COLO668 (cell line): ENCODE measurements around the gene CYP2C9.
A peak's percentile ranks its signal among the peaks of the same experiment; 100 is the strongest.
"Not testable (repeated sequence)": the region's sequence is repeated elsewhere in the genome, so short reads cannot be mapped to it uniquely, and the experiment has no call there.

ENCODE experiments used
- DNase-seq: peaks from one replicate; lab custom pipeline; 2025; ENCODE audit not compliant: unreplicated experiment; lab: John Stamatoyannopoulos, UW

Gene CYP2C9

DNA sequence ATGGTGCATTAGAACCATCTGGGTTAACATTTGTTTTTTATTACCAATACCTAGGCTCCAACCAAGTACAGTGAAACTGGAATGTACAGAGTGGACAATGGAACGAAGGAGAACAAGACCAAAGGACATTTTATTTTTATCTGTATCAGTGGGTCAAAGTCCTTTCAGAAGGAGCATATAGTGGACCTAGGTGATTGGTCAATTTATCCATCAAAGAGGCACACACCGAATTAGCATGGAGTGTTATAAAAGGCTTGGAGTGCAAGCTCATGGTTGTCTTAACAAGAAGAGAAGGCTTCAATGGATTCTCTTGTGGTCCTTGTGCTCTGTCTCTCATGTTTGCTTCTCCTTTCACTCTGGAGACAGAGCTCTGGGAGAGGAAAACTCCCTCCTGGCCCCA, at the start of gene CYP2C9:
Gene CYP2C9, plus strand, starts transcription at position 276 of the 400 bp plus-strand sequence. Its CDS starts 25 bp downstream, at position 301.
- no peak for DNase-seq

DNA sequence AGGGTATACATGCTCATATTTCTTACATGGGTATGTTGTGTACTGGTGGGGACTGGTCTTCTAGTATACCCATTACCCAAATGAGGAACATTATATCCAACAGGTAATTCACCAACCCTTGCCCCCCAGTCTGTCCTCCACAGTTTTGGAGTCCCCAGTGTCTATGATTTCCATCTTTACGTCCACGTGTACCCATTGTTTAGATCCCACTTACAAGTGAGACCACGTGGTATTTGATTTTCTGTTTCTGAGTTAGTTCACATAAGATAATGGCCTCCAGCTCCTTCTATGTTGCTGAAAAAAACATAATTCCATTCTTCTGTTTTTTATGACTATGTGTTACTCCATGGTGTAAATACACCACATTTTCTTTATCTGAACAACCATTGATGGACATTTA, 49.3 kb upstream of the CYP2C9 start:
- no peak for DNase-seq

DNA sequence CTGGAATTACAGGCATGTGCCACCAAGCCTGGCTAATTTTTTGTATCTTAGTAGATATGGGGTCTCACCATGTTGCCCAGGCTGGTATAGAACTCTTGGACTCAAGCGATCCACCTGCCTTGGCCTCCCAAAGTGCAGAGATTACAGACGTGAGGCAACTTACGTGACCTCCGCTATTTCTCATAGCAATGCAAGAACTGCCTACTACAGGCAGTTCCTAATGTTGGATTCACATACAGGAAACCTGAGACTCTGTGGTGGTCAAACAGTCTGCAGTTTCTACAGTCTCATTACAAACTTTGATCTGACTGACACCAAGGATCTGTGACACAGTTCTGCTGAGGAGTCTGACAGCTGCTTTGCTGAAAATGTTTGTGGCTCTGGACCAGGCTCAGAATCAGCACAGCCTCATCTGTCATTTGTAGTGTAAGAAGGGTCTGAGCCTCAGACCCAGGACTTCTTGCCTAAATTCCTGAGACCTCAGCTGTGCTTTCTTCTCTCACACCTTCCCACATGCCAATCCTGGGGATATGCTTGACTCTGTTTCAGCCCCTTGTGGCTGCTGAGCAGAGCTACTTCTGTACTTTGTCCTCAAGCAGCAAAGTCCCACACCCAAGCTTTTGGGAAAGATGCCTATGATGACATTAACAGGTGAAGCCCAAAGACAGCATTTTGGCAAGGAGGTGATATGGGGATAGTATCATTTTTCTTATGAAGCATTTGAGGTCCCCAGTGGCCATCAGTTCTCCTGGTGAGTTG, 48.0 kb upstream of the CYP2C9 start:
- DNase-seq = no peak

DNA sequence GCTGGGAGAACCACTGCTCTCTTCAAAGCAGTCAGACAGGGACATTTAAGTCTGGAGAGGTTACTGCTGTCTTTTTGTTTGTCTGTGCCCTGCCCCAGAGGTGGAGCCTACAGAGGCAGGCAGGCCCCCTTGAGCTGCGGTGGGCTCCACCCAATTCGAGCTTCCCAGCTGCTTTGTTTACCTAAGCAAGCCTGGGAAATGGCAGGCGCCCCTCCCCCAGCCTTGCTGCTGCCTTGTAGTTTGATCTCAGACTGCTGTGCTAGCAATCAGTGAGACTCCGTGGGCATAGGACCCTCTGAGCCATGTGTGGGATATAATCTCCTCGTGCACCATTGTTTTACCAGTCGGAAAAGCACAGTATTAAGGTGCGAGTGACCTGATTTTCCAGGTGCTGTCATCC, 40.0 kb upstream of the CYP2C9 start:
- DNase-seq = not testable (repeated sequence)

DNA sequence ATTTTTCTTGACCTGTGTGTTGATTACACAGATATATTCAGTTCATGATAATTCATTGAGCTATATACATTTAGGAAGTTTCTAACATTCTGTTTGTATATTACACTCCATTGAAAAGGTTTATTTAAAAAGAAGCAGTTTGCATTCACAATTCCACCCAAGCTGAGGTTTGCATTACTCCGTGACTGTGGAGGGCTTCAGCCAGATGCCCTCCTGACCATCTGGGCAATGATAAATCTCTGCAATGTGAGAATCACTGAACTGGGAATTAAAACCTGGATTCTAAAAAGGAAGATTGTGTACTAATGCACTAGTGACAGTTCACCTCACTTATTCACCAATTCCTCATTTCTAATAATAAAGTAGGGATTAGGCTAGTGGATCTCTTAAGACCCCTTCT, 36.4 kb upstream of the CYP2C9 start:
- DNase-seq = no peak

DNA sequence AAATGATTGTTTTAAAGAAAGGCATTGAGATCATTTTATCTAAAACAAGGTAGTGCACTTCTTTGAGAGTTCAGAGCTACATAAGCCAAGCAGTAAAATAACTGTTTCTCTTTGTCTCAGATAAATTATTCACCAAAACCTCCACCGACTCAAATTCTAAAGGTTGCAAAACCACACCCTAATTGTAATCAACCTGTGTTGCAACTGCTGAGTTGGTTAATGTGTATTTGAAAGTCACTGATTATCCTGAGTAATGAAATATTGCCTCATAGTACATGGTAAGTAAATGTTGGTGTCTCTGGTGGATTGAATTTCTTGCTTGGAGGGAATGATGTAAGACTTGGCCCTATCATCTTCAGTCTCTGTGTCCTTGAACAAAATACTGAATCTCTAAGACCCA, 35.9 kb upstream of the CYP2C9 start:
- DNase-seq = no peak

DNA sequence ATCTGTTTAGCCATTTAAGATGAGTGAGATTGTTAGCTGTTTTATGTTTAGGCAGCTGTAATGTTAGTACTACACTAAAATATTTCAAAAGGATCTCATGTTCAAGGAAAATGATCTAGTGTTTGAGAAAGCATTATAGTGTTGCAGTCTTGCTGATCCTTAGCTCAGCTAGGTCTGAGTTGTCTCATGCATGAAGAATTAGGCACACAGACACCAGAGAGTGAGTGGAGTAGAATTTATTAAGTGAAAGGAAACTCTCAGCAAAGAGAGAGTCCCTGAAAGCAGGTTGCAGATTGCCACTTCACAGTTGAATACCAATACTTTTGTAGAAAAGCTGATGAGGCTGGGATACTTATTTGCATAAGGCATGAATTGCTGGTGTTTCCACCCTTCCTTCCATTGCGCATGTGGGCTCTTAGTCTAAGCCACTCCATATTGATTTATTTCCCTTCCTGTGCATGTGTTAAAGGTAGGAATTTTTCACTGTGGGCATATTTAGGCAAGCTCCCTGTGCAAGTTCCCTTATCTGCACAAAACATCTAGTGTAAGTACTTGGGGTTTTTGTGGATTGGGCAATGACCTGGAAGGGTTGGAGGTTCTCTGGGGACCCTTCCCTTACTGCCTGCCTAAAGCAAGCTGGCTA, 33.8 kb upstream of the CYP2C9 start:
- DNase-seq = peak; percentile 9

DNA sequence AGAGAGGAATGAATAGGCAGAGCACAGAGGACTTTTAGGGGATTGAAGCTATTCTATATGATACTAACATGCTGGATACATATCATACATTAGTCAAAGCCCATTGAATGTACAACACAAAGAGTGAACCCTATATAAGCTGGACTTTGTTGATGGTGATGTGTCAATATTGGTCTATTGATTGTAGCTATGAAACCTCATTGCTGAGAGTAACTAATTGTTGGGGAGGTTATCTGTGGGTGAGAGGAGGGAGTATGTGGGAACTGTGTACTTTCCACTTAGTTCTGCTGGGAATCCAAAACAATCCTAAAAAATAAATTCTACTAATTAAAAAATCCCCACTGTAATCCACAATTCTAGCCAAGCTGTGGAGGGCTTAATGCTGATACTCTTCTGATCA, 22.0 kb upstream of the CYP2C9 start:
- no peak for DNase-seq

DNA sequence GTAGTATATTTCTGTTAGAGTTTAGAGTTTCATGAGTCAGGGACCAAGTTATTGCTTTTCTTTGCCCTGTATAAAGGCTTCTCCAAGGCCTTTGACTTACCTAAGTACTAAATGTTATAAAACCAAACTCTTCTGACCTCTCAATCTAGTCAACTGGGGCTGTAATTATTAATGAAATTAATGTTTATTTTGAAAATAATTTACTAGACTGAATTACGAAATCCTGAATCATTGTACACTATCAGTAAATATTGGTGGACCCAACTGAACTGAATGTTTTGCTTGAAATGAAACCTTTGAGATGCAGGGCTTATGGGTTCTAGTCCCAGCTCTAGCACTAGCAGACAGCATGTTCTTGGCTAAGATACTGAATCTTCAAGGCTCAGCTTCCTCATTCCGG, 1.7 kb upstream of the CYP2C9 start:
- DNase-seq = no peak

DNA sequence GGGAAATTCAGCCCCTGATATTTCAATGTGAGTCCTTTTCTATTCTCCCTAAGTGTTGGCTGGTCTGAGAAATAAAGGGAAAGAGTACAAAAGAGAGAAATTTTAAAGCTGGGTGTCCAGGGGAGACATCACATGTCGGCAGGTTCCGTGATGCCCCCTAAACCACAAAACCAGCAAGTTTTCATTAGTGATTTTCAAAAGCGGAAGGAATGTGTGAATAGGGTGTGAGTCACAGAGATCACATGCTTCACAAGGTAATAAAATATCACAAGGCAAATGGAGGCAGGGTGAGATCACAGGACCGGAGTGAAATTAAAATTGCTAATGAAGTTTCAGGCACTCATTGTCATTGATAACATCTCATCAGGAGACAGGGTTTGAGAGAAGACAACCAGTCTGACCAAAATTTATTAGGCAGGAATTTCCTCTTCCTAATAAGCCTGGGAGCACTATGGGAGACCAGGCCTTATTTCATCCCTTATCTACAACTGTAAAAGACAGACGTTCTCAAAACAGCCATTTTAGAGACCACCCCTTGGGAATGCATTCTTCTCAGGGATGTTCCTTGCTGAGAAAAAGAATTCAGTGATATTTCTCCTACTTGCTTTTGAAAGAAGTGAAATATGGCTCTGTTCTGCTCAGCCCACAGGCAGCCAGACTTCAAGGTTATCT, 5.1 kb downstream of the CYP2C9 start:
- not testable (repeated sequence) for DNase-seq

DNA sequence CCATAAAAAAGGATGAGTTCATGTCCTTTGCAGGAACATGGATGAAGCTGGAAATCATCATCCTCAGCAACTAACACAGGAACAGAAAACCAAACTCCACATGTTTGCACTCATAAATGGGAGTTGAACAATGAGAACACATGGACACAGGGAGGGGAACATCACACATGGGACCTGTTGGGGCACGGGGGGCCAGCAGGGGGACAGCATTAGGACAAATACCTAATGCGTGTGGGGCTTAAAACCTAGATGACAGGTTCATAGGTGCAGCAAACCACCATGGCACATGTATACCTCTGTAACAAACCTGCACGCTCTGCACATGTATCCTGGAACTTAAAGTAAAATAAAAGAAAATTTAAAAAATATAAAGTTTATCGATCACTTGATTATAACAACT, 7.7 kb downstream of the CYP2C9 start:
- not testable (repeated sequence) for DNase-seq

DNA sequence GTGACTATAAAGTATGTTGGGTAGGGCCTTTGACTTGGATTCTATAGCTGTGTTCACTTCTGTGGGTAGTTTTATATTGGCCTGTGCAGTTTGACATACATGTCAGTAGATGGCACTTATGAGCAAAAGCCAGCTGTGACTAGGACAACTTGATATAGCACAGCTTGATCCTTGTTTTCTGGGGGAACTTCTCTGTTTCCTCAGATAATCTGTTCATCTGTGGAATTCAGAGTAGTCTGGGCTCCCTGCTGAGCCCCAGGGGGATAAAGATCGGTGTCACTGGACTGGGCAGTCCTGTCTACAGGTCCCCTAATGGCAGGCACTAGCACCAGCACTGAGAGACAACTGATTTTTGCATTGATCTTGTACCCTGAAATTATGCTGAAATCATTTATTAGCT, 25.4 kb downstream of the CYP2C9 start:
- peak; percentile 5 for DNase-seq

DNA sequence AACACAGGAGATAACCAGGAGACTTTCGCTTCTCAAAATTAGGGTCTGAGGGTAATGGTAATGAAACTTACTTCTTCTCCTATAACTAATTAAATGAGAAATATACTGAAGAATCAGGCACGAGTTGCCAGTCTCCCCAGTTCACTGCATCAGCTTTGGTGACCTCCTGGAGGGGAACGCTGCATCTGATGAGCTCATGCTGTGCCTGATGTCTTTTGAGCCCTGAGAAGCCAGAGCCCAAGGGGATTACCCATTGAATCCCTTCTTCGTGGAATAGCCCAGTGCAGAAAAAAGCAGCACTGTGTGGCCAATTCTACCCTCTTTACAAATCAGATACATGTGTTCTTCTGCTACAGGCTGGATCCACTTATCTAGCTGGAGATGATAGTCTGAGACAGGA, 45.1 kb downstream of the CYP2C9 start:
- DNase-seq = no peak

DNA sequence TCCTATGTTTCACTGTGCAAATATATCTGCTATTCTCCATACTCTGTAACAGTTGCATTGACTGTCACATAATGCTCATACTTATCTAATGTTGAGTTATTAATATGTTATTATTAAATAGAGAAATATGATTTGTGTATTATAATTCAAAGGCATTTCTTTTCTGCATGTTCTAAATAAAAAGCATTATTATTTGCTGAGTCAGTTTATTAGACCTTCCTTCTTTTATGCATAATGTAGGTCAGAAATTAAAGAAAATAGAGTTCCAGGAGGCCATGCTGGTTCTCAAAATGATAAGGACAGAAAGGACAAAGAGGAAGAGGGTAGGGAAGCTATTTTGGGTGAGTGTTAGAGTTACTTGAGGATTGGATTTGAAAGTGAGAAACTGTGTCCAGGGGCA, 50.7 kb downstream of the CYP2C9 start:
- DNase-seq = no peak

DNA sequence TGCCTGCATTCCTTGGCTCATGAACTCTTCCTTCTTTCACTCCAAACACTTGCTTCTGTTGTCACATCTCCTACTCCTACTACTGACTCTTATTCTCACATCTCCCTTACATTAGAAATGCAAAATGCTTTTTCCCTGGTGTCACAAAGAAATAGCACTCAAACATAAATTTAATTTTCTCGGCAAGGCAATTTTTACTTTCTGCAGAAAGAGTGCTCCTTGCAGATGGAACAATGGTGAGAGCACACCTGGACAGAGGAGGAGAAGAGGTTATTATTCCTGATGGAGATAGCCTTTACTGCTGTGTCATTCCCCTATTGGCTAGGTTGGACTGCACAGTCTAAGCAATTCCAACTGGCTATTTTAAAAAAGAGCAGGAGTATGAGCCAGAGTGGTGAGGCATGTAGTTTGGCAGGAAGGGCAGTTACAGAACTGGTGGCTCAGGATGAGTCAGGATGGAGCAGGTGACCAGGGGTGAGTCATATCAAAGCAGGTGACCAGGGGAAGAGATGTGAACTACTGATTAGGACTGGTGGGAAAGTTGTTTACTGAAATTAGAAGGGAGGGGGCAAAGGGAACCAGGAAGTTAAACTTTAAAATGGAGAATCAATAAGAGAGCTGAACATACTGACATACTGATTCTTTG, 52.9 kb downstream of the CYP2C9 start:
- no peak for DNase-seq

DNA sequence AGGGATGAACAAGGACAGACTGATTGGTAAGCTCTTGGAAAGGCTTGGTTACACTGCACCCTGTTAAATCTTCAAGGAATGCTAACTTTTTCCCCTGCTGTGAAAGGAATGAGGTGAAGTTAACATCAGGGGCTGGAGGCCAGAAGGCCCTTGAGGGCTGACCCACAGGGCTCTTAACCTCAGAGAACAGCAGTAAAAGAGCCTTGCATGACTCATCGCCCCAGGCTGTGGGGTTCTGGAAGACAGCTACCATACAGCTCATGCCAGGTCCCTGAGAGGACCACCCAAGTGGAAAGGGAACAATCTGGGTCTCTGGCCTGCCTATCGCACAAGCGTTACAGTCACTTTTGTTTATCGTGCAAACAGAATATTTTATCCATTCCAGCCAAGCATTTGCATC, 54.4 kb downstream of the CYP2C9 start:
- no peak for DNase-seq

DNA sequence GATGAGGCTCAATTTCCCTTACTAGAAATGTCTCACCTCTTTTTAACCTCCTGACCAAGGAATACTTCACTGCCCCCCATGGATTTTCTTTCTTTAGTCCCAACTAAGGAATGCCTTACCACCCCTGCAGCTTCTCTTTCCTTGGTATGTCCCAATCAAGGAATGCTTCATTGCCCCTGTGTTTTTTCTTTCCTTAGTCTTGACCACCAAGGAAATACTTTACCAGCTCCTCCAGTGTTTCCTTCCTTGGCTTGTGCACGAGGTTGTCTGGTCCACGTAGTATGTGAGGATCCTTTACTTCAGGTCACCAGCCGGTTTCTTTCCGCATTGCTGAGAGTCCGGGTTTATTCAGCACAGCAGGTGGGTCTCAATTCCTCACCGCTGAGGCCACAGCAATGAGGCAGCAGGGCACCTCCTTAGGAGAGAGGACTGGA, 59.3 kb downstream of the CYP2C9 start:
- DNase-seq = no peak

DNA sequence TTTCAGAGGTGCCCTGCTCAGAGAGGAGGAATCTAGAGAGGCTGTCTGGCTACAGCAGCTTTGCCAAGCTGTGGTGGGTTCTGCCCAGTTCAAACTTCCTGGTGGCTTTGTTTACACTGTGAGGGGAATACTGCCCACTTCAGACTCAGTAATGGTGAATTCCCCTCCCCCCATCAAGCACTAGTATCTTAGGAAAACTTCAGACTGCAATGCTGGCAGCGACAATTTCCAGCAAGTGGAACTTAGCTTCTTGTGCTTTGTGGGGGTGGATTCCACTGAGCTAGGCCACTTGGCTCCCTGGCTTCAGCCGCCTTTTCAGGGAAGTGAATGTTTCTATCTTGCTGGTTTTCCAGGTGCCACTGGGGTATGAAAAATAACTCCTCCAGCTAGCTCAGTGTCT, 88.0 kb downstream of the CYP2C9 start:
- DNase-seq = no peak

DNA sequence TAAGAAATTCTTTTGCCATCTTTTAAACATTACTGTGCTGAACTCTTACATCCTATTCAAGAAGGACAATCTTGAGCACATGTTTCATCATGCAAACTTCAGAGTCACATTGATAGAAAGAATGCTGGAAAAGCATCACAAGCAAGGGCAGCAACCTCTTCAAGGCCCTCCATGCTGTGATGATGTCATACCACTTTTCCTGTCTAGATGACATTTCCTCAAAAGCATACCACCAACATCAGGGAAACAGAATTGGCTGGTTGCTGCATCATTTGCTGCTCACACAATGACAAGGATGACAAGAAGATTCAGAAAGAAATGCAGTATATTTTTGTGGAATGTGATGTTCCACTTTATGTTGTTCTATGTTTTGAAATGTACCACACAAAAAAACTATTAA, 93.2 kb downstream of the CYP2C9 start:
- DNase-seq = no peak

DNA sequence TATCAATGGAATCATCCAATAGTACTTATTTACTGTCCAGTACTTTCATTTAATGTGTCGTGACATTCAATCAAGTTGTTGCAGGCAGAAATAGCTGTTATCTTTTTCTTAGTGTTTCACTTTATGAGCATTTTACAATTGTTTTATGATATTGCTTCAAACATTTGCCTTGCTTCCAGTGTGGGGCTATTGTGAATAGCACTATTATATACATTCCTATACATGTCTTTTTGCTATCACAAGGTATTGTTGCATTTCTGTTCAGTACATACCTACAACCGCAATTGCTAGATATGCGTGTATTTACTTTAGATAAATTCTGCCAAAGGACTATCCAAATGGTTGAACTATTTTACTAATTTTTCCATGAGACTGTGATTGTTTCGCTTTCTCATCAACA, 95.9 kb downstream of the CYP2C9 start:
- no peak for DNase-seq
